GM12891 (cell line): Measurements from ENCODE around the gene DBET.
"Not testable (repeated sequence)": the region's sequence is repeated elsewhere in the genome, so short reads cannot be mapped to it uniquely, and the experiment has no call there.

Experiments used
- PAX5 ChIP-seq: IDR thresholded peaks from 2 replicates; pipeline ENCODE4 v1.6.1; 2011; ENCODE audit warnings: low read length, moderate library complexity, mild to moderate bottlenecking; ENCODE audit not compliant: insufficient read depth, severe bottlenecking
- POLR2A ChIP-seq: IDR thresholded peaks from 2 replicates; pipeline ENCODE4 v1.6.1; 2011; ENCODE audit warnings: low read depth, low read length, control low read depth
- POLR2AphosphoS5 ChIP-seq: IDR thresholded peaks from 2 replicates; pipeline ENCODE4 v1.6.1; 2011; ENCODE audit warnings: low read depth, low read length, control low read depth
- POU2F2 ChIP-seq: IDR thresholded peaks from 2 replicates; pipeline ENCODE4 v1.6.1; 2011; ENCODE audit warnings: low read depth, mild to moderate bottlenecking, control low read depth, low read length, moderate library complexity
- SPI1 ChIP-seq: IDR thresholded peaks from 2 replicates; pipeline ENCODE4 v1.6.1; 2011; ENCODE audit warnings: low read depth, low read length, control low read depth
- TAF1 ChIP-seq: IDR thresholded peaks from 2 replicates; pipeline ENCODE4 v1.6.1; 2011; ENCODE audit warnings: low read depth, low read length, control low read depth

- not testable (repeated sequence) for TF ChIP-seq POLR2A, POLR2AphosphoS5, TAF1, POU2F2, SPI1, PAX5
These were observed 33.0 kb upstream of the DBET start for GRCh38 chr4:190031264-190031663.
